Embryonic facial prominence (tissue), 1 donor: Measurements from ENCODE around the gene N4BP2.
"Not testable (repeated sequence)": the region's sequence is repeated elsewhere in the genome, so short reads cannot be mapped to it uniquely, and the experiment has no call there.

Source experiments
- DNase-seq: peaks from one replicate; pipeline ENCODE4 v3.0.0-alpha.2; 2016; ENCODE audit errors: extremely low spot score

Gene N4BP2

GRCh38 chr4:40087799-40088366 lies 31.2 kb downstream of the N4BP2 start:
- DNase-seq = no peak

GRCh38 chr4:40093400-40093799 lies 36.8 kb downstream of the N4BP2 start:
- DNase-seq = not testable (repeated sequence)

GRCh38 chr4:40099010-40099409 lies 42.4 kb downstream of the N4BP2 start:
- no peak for DNase-seq

GRCh38 chr4:40107150-40107549 lies 50.5 kb downstream of the N4BP2 start:
- not testable (repeated sequence) for DNase-seq

GRCh38 chr4:40112027-40112792 lies 55.6 kb downstream of the N4BP2 start:
- DNase-seq = no peak

GRCh38 chr4:40114206-40114605 lies 57.6 kb downstream of the N4BP2 start:
- DNase-seq = no peak

GRCh38 chr4:40118861-40119260 lies 62.2 kb downstream of the N4BP2 start:
- no peak for DNase-seq

- DNase-seq = no peak
Observed at GRCh38 chr4:40119344-40119743, 62.7 kb downstream of the N4BP2 start.

- no peak for DNase-seq
Observed at GRCh38 chr4:40121515-40121914, 64.9 kb downstream of the N4BP2 start.

GRCh38 chr4:40122941-40123340 lies 66.3 kb downstream of the N4BP2 start:
- no peak for DNase-seq

- no peak for DNase-seq
Observed at GRCh38 chr4:40124690-40125089, 68.0 kb downstream of the N4BP2 start.

GRCh38 chr4:40130401-40131036 lies 73.9 kb downstream of the N4BP2 start:
- no peak for DNase-seq

- no peak for DNase-seq
Observed at GRCh38 chr4:40132816-40133215, 76.2 kb downstream of the N4BP2 start.

GRCh38 chr4:40134206-40134917 lies 77.7 kb downstream of the N4BP2 start:
- no peak for DNase-seq

- DNase-seq = not testable (repeated sequence)
Observed at GRCh38 chr4:40136202-40136601, 79.6 kb downstream of the N4BP2 start.

- no peak for DNase-seq
Observed at GRCh38 chr4:40140196-40140595, 83.5 kb downstream of the N4BP2 start.

- DNase-seq = not testable (repeated sequence)
Observed at GRCh38 chr4:40140597-40140996, 83.9 kb downstream of the N4BP2 start.

GRCh38 chr4:40143926-40144508 lies 87.4 kb downstream of the N4BP2 start:
- no peak for DNase-seq

GRCh38 chr4:40144716-40145115 lies 88.1 kb downstream of the N4BP2 start:
- DNase-seq = no peak

GRCh38 chr4:40147490-40147889 lies 90.8 kb downstream of the N4BP2 start:
- DNase-seq = not testable (repeated sequence)

GRCh38 chr4:40149960-40150385 lies 93.3 kb downstream of the N4BP2 start:
- DNase-seq = no peak

- no peak for DNase-seq
Observed at GRCh38 chr4:40150932-40151331, 94.3 kb downstream of the N4BP2 start.
